CD14-positive monocyte (primary cell): ENCODE measurements around the gene PKP3. TPM values are rescaled to one million over a fixed set of nuclear protein-coding genes. Genes with fewer than 3 reads are reported as not detected.

Source experiments
- DNase-seq, 3 donors: peaks; one replicate each; pipeline ENCODE4 v3.0.0-alpha.2; 2011 to 2022
- H2AFZ ChIP-seq: 2 replicates; pipeline ENCODE4 v1.6.0; 2012; ENCODE audit warnings: mild to moderate bottlenecking, low read depth, low read length, inconsistent platforms; ENCODE audit not compliant: insufficient read depth, poor library complexity, severe bottlenecking
- H3K27ac ChIP-seq, 2 donors: 1 replicate in 1 of 2; 2 replicates in 1 of 2; pipeline ENCODE4 v1.5.1; 2012 to 2013; ENCODE audit warnings: low read length in 2 of 2, control low read depth in 1 of 2, inconsistent platforms in 1 of 2, low read depth in 1 of 2, mild to moderate bottlenecking in 1 of 2
- H3K27me3 ChIP-seq, 2 donors: one replicate each; pipeline versions ENCODE4 v1.6.0 to v1.6.1; 2011 to 2013; ENCODE audit warnings: low read length in 2 of 2; ENCODE audit not compliant: control insufficient read depth in 2 of 2, insufficient read depth in 2 of 2
- H3K36me3 ChIP-seq, 2 donors: replicated peaks in 1 of 2; 1 replicate in 1 of 2; 2 replicates in 1 of 2; pipeline versions ENCODE4 v1.5.1 to v1.6.1; 2012 to 2013; ENCODE audit warnings: low read length in 2 of 2, control low read depth in 1 of 2, inconsistent platforms in 1 of 2, mild to moderate bottlenecking in 1 of 2; ENCODE audit not compliant: insufficient read depth in 2 of 2, control insufficient read depth in 1 of 2
- H3K4me1 ChIP-seq, 2 donors: 1 replicate in 1 of 2; 2 replicates in 1 of 2; pipeline versions ENCODE4 v1.5.1 to v1.6.1; 2012 to 2013; ENCODE audit warnings: low read length in 2 of 2, control low read depth in 1 of 2, inconsistent platforms in 1 of 2, mild to moderate bottlenecking in 1 of 2, moderate library complexity in 1 of 2; ENCODE audit not compliant: insufficient read depth in 2 of 2, control insufficient read depth in 1 of 2
- H3K4me2 ChIP-seq: replicated peaks from 2 replicates; pipeline ENCODE3; 2012; ENCODE audit warnings: low read length, moderate library complexity, mild to moderate bottlenecking; ENCODE audit not compliant: poor library complexity, severe bottlenecking; ENCODE audit errors: extremely low read depth
- H3K4me3 ChIP-seq, 3 experiments: fragments of 200-600 bp in 1 of 3; sonication (generic) in 1 of 3; replicated peaks in 1 of 3; 1 replicate in 2 of 3; 2 replicates in 1 of 3; pipeline ENCODE4 v1.5.1; 2011 to 2013; ENCODE audit warnings: low read length in 3 of 3, mild to moderate bottlenecking in 3 of 3, control low read depth in 2 of 3, low read depth in 2 of 3, inconsistent platforms in 1 of 3, moderate library complexity in 1 of 3
- H3K79me2 ChIP-seq: 2 replicates; pipeline ENCODE4 v1.6.0; 2012; ENCODE audit warnings: mild to moderate bottlenecking, control low read depth, inconsistent platforms, low read length, moderate library complexity; ENCODE audit not compliant: insufficient read depth
- H3K9ac ChIP-seq: 2 replicates; pipeline ENCODE4 v1.6.0; 2017; ENCODE audit warnings: low read length, mild to moderate bottlenecking; ENCODE audit not compliant: insufficient read depth, poor library complexity, severe bottlenecking
- H3K9me3 ChIP-seq, 2 donors: replicated peaks in 1 of 2; 1 replicate in 1 of 2; 2 replicates in 1 of 2; pipeline versions ENCODE4 v1.5.1 to v1.6.1; 2012 to 2013; ENCODE audit warnings: low read length in 2 of 2, control low read depth in 1 of 2; ENCODE audit not compliant: control insufficient read depth in 1 of 2, insufficient read depth in 1 of 2
- H4K20me1 ChIP-seq: 2 replicates; pipeline ENCODE4 v1.6.0; 2012; ENCODE audit warnings: mild to moderate bottlenecking, low read length, control low read depth, moderate library complexity; ENCODE audit not compliant: insufficient read depth
- H3K27ac Mint-ChIP-seq, 7 donors: one replicate each; pipeline ENCODE4 v1.8.0; 2020; ENCODE audit warnings: mild to moderate bottlenecking in 7 of 7, mixed read lengths in 7 of 7, moderate library complexity in 6 of 7, inconsistent platforms in 2 of 7
- H3K27me3 Mint-ChIP-seq, 3 donors: one replicate each; pipeline ENCODE4 v1.8.0; 2021 to 2022; ENCODE audit warnings: low read depth in 3 of 3, mild to moderate bottlenecking in 3 of 3, mixed read lengths in 3 of 3, moderate library complexity in 3 of 3, inconsistent platforms in 1 of 3
- H3K36me3 Mint-ChIP-seq, 2 donors: one replicate each; pipeline ENCODE4 v1.8.0; 2020; ENCODE audit warnings: mixed read lengths in 2 of 2, inconsistent platforms in 1 of 2, mild to moderate bottlenecking in 1 of 2
- H3K4me1 Mint-ChIP-seq: one replicate; pipeline ENCODE4 v1.8.0; 2020; ENCODE audit warnings: mild to moderate bottlenecking, mixed read lengths
- H3K4me3 Mint-ChIP-seq, 2 donors: one replicate each; pipeline ENCODE4 v1.8.0; 2020; ENCODE audit warnings: mild to moderate bottlenecking in 2 of 2, mixed read lengths in 2 of 2, moderate library complexity in 1 of 2
- H3K9me3 Mint-ChIP-seq, 7 donors: one replicate each; pipeline ENCODE4 v1.8.0; 2020 to 2022; ENCODE audit warnings: mixed read lengths in 7 of 7, mild to moderate bottlenecking in 6 of 7, moderate library complexity in 6 of 7, inconsistent platforms in 2 of 7
- CTCF ChIP-seq: fragments of 200-600 bp; IDR thresholded peaks from one replicate; pipeline ENCODE4 v1.8.0; 2022; ENCODE audit warnings: antibody characterized with exemption, mild to moderate bottlenecking
- WGBS: methylation state at CpG from one replicate; pipeline ENCODE4 v1.1.5; 2013; ENCODE audit warnings: missing lambda C conversion rate; ENCODE audit not compliant: insufficient coverage; 5-methylcytosine and 5-hydroxymethylcytosine counted together
- intact Hi-C, 2 donors: fragments of 100-400 bp; cut with micrococcal nuclease; formaldehyde crosslinking; loops; one replicate each; pipeline versions ENCODE4 v1.15.0 to v1.15.1; 2023
- polyA plus RNA-seq, 3 donors: library from polyadenylated mRNA; depleted of rRNA in 1 of 3; unstranded in 2 of 3; stranded (reverse) in 1 of 3; fragments of 300-500 nt in 2 of 3; fragments of >200 nt in 1 of 3; fragmentation: Illumina TruSeq in 2 of 3; gene quantifications; 1 replicate in 2 of 3; 2 replicates in 1 of 3; pipeline ENCODE4 v1.2.3, GENCODE V29; 2012 to 2021

The PKP3 gene
- polyA plus RNA-seq, 3 donors = not detected

GRCh38 chr11:384511-384910, 9.5 kb upstream of the PKP3 start:
- Histone ChIP-seq H3K36me3 (no peaks in the 10 kb centered on the region), H3K4me1 (no peaks in the 10 kb centered on the region), H3K27me3 (peaks cover 0 to 9% of the 10 kb centered on the region in 2 donors), H3K27ac (no peak overlapping the region), H3K9ac (no peak overlapping the region), H3K79me2 (no peaks in the 10 kb centered on the region), H4K20me1 (no peaks in the 10 kb centered on the region), H2AFZ (no peak overlapping the region), H3K4me2 (no peak overlapping the region), H3K4me3 (no peak overlapping the region), H3K9me3 (peaks cover 13 to 33% of the 10 kb centered on the region in 2 donors)
- no peak for DNase-seq
- H3K9me3 Mint-ChIP-seq = peaks cover 19 to 29% (median 24%) of the 10 kb centered on the region in 7 donors
- H3K36me3 Mint-ChIP-seq = peaks cover 0 to 2% of the 10 kb centered on the region in 2 donors
- no peak overlapping the region for H3K27ac Mint-ChIP-seq
- H3K27me3 Mint-ChIP-seq = peaks cover 12 to 24% (median 14%) of the 10 kb centered on the region in 3 donors
- no peaks in the 10 kb centered on the region for H3K4me1 Mint-ChIP-seq
- intact Hi-C loops = no loop called here
- WGBS = 89% methylated on average over 9 of the region's 16 CpGs
- H3K4me3 Mint-ChIP-seq = no peak overlapping the region
- no peak for TF ChIP-seq CTCF

- no peak overlapping the region for H3K4me3 ChIP-seq
- peaks cover 13 to 21% of the 10 kb centered on the region in 2 donors for H3K9me3 ChIP-seq
- no peak overlapping the region for H3K4me2 ChIP-seq
- WGBS = 90% methylated on average over 6 of the region's 19 CpGs
- H3K79me2 ChIP-seq = no peaks in the 10 kb centered on the region
- intact Hi-C loops = no loop called here
- H3K27ac ChIP-seq = no peak overlapping the region
- H3K36me3 ChIP-seq = no peaks in the 10 kb centered on the region
- Mint-ChIP-seq H3K27me3 (peaks cover 12 to 21% (median 17%) of the 10 kb centered on the region in 3 donors), H3K4me1 (no peaks in the 10 kb centered on the region), H3K36me3 (peaks cover 0 to 2% of the 10 kb centered on the region in 2 donors), H3K4me3 (no peak overlapping the region), H3K27ac (no peak overlapping the region), H3K9me3 (peaks cover 16 to 26% (median 20%) of the 10 kb centered on the region in 7 donors)
- no peak overlapping the region for H3K9ac ChIP-seq
- no peak overlapping the region for H2AFZ ChIP-seq
- peaks cover 0 to 9% of the 10 kb centered on the region in 2 donors for H3K27me3 ChIP-seq
- H3K4me1 ChIP-seq = no peaks in the 10 kb centered on the region
- H4K20me1 ChIP-seq = no peaks in the 10 kb centered on the region
- no peak for TF ChIP-seq CTCF
- no peak for DNase-seq
Observed at GRCh38 chr11:385594-386351, 8.2 kb upstream of the PKP3 start.
